ENCODE data around the gene TYRP1.

Gene TYRP1

DNA sequence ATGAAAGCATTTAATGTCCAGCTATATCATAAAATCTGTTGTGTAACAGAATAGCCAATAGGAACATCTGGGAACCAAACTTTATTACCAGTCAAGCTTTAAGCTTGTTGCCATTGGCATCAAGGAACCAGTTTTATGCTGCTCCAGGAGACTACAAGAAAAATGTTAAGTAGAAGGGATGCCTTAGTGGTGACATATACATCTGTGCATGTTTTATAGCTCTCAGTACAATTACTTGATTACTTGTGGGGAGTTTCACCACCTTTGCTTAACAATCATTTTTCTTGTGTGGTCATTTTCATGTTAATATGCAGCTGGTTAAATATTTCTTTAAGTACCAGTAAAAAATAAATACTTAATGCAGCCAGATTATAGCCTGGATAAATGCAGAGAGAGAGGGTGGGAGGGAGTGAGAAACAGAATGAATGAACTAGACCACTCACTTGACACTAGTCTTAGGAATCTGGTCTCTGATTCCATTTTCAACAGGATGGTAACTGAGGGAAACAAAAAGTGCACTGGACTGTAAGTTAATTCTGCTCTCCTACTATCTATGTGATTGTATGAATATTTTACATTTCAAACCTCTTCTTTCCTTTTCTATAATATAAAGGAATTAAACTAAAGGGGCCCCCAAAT, 45.9 kb downstream of the TYRP1 start:
- DNase-seq = no peak

DNA sequence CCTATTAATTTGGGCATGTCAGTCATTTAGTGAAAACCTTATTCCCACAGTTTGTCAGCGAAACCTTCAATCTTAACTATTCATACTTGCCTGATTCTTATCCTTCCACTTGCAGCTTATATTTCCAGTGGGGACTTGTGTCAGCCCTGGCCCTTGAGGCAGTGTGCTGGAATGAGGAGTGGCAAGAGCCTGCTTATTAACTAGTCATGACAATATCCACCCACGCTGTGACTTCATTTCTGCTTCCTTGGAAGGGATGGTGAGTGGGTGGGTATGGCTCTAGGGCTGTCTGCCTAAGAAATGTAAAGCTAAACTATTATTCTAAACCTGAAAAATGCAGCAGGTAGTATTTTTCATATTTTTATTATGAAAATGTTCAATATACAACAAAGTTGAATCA, 47.7 kb downstream of the TYRP1 start:
- no peak for DNase-seq

GRCh38 chr9:12748016-12748415, 54.8 kb downstream of the TYRP1 start:
- DNase-seq = no peak

DNA sequence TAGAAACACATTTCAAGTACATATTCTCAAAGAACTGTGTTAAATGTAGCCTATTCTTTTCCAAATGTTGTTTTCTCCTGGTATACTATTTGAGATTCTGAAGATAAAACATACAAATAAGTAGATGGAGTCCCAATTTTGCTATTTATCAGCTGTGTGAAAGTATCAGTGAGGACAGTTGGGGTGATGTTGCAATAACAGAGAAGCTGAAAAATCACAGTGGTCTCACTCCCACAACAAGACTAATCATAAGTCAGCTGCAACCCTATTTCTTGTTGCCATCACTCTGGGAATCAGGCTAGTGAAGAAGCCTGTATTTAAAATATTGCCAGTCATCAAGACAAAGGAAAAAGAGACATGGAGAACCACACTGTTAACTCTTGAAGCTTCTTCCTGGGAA, 55.8 kb downstream of the TYRP1 start:
- DNase-seq = no peak

- DNase-seq = no peak
These were observed 60.7 kb downstream of the TYRP1 start for GRCh38 chr9:12753931-12754330.

GRCh38 chr9:12759761-12760160, 66.6 kb downstream of the TYRP1 start:
- no peak for DNase-seq
